ENCODE results near the gene CTDSPL.

DNA sequence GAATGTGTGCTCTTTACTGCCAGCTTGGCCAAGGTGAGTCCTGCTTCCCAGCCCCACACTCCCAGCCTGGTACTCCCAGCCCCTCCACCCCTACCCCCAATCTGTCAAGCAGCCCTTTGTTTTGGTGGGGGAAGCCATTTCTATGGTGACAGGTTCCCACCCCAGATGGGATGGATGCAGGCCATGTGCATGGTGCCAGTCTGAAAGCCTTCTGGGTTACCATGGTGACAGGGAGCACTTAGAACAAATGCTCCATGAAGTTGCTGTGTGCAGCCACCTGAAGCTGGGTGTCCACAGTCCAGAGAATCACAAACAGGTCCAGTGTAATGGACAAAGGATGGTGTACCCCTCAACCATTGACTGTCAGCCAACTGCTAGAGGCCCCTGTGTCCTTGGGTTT lies 109.8 kb downstream of the CTDSPL start:
- no peak for TF ChIP-seq YY1 (IDR thresholded peaks at IDR 0.05; ENCODE audit: insufficient read depth, insufficient read length)
- no peak for TF ChIP-seq SUZ12 (IDR thresholded peaks at IDR 0.05; ENCODE audit: extremely low read depth, insufficient read depth, insufficient read length)
- no peak for TF ChIP-seq ZNF274 (IDR thresholded peaks at IDR 0.05; ENCODE audit: low read depth, low read length)
